ENCODE data around the gene SCN2B. TPM values are rescaled to one million over a fixed set of nuclear protein-coding genes. Genes with fewer than 3 reads are reported as not detected.
A peak's percentile ranks its signal among the peaks of the same experiment; 100 is the strongest.
"Not testable (repeated sequence)": the region's sequence is repeated elsewhere in the genome, so short reads cannot be mapped to it uniquely, and the experiment has no call there.

SCN2B gene
- total RNA-seq, 1 donor from 2014 or later = 0.18 TPM

DNA sequence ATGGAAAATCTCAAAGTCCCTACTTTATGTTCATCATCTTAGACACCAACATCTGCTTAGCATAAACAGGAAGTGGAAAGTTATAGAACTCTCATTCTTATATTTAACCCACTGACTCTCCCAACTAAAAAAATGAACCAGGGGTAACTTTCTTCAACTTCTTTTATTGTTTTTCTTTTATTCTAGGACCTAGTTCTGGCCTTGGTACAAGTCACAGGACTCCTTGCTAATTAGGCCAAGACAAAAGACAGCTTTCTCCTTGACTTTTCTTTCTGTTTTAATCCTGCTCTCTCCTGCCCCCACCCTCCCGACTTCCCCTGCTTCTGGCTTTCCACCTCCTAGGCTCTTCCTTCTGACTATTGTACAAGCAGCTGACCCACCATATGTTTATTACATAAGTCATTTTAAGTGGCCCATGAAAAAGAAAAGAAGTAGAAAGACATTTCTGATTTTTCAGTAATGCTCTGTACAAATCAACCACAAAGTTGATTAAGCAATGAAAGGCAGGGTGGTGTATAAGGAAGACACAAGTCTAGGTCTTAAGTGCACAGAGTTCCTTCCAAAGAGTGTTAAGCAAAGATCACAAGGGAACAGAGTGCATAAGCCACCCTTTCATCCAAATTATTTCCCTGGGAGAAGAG lies 30.1 kb upstream of the SCN2B start:
- DNase-seq (ENCODE audit: low spot score) = no peak

DNA sequence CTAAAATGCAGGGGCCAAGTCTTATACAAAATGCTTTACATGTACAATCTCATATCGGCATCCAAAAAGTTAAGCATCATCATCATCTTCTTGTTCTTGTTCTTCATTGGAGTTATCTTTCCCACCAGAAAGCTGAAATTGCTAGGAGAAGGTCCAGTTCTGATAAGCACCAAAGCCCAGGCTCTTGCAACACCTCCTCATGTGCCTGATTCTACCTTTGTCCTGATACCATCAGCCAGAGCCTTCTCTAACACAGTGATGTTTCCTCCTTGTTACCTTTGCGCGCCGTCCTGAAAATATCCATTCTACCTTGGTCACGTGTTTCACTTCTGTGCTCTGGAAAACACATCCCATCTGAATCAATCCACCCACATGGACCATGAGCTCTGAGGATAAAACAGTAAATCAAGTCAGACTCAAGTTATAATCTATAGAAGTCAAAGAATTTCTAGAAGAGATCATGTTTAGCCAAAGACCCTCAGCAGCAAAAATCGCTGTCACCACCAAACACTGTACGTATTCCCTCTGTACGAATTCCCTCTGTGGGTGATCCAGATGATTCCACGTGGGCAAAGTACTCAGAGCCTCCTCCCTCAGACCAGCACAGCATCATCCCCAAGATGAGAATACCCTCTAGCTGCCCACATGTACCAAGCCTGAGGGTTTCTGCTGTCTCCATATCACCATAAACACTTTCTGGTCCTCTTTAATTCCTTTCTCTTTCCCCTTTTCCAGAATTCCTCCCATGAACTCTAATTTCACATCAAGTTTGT lies 29.4 kb upstream of the SCN2B start:
- DNase-seq (ENCODE audit: low spot score) = no peak

DNA sequence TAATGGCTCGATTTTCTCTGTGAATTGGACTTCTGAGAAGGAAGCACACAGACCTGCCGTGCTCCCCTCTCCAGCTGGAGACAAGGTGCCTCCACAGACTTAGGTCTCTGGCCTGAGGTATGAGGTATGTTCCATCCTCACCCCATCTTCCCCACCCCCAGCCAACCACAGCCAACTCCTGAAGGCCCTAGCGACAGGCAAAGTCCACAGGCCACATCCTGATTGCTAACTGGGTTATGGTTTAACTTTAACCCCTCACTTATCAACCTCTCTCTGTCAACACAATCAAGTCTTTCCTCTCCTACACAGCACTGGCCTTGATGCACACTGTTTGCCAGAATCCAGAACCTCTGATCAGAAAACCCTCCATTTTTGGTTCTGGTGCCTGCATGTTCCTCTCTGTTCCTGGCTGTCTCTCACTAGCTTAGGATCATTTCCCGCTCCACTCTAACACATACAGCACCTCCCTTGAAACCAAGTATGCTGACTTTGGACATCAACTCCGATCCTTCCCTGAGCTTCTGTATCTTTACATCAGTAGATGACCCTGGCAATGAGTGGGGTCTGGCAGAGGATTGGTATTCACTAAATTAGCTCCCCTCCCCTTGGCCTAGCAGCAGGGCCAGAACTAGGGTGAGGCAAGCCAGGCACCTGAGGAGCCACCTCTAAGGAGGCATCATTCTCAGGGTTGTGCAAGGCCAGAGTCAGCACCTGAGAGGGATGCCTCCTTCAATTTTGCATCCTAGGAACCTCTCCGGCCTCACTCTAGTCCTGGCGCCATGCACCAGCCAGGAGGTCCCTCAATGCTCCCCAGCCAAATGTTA lies 26.4 kb upstream of the SCN2B start:
- no peak for DNase-seq (ENCODE audit: low spot score)

DNA sequence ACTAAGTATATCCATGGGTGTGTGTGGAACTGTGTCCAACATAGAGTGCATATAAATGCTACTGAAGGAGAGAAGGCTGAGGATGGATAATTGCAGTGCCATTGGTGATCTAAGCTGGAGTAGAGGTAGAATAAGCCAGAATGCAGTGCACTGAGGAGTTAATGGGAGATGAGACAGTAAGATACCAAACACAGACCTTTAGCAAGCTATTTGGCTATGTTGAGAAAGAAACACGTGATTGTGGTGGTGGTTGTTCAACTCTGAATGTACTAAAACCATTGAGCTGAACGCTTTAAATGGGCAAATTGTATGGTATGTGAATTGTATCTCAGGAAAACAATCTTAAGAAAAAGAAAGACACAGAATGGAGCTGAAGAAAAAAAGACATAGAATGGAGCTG lies 25.5 kb upstream of the SCN2B start:
- DNase-seq (ENCODE audit: low spot score) = no peak

DNA sequence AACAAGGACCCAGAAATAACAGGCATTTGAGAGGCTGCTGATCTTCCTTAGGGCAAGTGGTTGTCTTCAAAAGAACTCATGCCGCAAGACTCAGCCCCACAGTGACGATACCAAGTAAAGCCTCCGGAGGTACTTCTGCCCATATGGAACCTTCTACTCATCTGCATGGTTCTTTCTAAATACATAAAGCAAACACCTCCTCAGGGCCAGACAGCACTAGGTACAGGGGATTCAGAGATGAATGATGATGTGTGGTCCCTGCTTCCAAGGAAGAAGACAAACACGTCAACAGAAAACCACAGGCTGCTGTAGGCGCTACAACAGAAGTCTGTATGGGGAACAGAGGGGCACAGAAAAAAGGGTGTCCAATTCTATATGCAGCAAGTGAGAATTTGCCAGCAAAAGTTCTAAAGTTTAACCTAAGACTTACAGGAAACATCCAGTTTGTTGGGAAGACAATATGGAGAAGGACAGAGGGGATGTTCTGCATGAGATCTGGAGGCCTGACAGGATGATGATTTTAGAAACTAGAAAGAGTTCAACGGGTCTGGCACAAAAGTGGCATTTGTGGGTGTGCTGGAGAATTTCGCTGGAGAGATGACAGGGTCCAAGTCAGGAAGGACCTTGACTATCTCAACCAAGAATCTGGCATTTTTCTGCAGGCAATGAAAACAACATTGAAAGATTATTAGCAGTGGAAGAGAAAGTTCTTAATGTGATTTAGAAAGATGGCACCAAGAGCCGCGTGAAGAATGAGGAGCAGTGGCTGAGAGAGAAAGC lies 24.7 kb upstream of the SCN2B start:
- DNase-seq (ENCODE audit: low spot score) = no peak

DNA sequence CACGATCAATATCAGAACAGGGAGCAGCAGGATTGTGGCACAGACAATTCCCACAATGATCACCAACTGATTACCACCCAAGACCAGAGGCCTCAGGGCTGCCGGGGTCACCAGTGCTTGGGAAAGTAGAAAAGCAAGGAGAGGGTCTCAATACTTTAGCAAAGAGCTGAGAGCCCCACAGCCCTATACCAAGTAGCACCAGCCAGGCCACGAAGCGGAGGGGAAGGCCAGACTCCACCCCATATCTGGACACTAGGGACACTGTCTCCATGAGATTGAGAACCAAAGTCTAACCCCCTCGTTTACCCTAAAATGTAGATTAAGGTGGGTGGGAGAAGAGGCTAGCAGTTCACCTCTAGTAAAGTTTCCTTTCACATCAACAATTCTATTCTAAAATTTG lies 24.1 kb upstream of the SCN2B start:
- DNase-seq (ENCODE audit: low spot score) = no peak

DNA sequence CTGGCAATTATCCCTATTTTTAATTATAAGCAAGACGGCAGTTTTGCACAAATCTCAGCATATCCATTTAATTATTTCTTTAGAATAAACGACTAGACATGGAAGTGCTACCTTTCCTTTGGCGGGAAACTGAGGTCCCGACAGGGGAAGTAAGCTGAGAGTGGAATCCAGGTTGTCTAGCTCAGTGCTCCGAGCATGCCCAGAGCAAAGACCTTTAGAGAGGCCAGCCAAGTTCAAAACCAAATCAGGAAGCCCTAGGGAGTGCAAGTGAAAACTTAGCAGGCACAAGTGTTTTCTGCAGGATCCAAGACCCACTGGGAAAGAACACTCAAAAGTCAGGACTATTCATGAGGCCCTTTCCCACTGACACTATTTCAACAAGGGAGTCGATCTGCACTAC lies 22.7 kb upstream of the SCN2B start:
- no peak for DNase-seq (ENCODE audit: low spot score)

DNA sequence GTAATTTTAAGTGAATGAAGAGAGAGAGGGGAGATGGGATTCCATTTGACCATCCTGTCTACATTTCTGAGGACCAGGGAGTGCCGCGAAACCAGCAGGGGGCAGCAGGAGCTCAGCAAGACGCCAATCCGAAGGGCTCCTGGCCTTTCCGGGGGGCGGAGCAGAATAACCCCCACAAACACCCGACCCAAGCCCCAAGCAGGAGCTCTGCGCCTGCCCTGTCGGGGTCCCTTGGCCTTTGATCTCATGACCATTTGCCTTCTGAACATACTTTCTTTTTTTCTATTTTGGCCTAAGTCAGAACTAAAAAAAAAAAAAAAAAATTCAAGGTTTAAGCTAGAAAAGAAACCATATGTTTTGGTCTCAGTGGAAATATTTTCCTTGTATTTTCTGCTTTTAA lies 21.9 kb upstream of the SCN2B start:
- DNase-seq (ENCODE audit: low spot score) = peak; percentile 77

DNA sequence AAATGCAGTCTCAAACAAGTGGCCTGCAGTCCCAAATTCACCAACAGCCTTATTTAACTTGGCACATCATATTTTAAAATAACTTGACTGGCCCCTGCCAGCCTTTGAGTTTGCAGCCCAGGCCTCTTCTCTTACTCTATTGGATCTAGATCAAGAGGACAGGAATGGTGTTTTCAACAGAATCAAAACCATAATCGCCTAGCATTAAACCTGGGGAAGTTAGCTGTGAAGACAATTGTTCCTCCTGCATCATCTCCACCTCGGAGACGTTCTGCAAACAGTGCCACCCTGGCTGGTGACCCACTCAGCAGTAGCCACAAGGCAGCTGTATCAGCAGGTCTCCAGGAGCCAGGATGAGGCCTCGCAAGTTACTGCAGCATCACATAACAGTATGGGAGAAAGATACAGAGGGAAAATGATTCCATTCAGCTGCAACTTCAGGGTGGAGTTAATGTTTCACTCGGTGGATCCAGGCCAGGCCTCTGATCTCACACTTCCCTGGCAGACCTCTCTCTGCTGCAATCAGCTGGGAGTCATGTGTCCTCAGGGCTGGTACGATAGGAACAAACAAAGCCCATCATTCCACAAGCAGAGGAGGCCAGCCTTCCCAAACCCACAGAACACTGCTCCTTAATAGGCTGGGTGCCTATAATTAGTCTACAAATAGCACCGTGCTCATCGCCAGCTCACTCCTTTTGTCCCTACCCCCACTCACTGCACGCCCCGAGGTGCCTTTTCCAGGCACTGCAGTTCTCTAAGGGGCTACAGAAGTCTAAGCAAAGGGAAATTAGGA lies 18.6 kb upstream of the SCN2B start:
- peak; percentile 82 for DNase-seq (ENCODE audit: low spot score)

DNA sequence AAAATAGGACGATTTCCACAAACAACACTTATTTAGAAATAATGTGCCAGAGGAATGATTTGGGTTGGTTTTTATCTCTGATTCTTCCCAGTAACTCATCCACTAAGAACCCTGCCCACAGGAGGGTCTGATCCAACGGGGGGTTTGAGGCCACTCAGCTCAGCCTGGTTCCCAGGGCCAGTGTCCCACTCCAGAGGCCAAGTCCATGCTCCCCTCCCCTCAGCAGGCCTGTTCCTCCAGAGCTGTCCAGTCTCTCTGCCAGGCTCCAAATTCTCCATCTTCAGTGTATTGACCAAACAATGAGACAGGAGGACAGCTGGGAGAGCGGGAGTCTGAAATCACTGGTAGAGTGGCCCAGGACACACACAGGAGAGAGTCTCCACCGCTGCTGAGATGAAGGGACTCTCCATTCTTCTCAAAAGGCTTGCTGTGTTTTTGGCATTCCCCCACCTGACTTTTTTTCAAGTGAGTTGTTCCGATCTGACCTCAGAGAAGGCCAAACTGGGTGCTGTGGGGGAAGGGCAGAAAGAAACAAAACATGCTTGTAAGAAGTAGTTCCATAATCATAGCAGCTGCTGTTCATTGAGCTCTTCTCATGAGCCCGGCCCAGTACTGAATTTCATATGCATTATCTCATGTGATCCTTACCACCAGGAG lies 17.6 kb upstream of the SCN2B start:
- no peak for DNase-seq (ENCODE audit: low spot score)

DNA sequence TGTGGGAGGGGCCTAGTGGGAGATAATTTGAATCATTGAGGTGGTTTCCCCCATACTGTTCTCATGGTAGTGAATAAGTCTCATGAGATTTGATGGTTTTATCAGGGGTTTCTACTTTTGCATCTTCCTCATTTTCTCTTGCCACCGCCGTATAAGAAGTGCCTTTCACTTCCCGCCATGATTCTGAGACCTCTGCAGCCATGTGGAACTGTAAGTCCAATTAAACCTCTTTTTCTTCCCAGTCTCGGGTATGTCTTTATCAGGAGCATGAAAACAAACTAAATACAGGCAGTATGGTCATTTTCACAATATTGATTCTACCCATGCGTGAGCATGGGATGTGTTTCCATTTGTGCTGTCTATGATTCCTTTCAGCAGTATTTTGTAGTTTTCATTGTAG lies 16.4 kb upstream of the SCN2B start:
- DNase-seq (ENCODE audit: low spot score) = not testable (repeated sequence)

DNA sequence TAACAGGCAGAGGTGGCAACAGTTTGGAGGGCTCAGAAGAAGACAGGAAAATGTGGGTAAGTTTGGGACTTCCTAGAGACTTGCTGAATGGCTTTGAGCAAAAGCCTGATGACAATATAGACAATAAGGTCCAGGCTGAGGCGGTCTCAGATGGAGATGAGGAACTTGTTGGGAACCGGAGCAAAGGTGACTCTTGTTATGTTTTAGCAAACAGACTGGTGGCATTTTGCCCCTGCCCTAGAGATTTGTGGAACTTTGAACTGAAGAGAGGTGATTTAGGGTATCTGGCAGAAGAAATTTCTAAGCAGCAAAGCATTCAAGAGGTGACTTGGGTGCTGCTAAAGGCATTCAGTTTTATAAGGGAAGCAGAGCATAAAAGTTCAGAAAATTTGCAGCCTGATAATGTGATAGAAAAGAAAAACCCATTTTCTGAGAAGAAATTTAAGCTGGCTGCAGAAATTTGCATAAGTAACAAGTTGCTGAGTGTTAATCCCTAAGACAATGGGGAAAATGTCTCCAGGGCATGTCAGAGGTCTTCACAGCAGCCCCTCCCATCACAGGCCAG lies 14.6 kb upstream of the SCN2B start:
- DNase-seq (ENCODE audit: low spot score) = not testable (repeated sequence)

DNA sequence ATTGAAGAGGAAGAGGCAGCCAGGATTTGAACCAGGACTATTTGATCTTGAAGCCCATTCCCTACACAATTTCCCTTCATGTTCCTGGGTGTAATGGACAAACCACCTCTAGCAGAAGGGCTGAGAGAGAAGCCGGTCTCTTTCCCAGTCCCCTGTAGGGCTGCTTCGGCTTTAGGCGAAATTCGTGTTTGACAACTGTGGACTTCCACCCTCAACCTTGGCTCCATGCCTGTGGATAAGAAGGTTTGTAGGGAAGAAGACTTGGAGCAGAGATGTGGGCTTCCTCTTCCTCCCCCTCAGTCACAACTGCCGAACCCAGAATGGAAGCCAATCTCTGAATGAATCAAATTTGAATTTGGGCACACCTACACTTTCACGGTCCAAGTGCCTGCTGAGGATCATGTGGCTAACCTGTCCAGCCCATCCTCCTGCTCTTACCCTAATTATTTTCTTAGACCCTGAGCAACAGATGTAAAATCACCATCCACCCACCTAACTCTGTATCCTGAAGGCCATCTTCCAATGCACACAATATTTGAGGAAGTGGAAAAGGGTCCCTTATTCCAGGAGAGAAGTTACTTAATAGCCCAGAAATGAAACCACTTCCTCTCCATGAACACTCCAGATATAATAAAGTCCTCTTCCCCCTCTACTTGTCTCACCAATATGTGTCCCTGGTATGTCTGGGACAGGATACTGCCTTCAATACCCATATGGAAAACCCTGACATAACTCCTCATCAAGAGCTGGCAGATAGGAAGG lies 10.1 kb upstream of the SCN2B start:
- DNase-seq (ENCODE audit: low spot score) = no peak

DNA sequence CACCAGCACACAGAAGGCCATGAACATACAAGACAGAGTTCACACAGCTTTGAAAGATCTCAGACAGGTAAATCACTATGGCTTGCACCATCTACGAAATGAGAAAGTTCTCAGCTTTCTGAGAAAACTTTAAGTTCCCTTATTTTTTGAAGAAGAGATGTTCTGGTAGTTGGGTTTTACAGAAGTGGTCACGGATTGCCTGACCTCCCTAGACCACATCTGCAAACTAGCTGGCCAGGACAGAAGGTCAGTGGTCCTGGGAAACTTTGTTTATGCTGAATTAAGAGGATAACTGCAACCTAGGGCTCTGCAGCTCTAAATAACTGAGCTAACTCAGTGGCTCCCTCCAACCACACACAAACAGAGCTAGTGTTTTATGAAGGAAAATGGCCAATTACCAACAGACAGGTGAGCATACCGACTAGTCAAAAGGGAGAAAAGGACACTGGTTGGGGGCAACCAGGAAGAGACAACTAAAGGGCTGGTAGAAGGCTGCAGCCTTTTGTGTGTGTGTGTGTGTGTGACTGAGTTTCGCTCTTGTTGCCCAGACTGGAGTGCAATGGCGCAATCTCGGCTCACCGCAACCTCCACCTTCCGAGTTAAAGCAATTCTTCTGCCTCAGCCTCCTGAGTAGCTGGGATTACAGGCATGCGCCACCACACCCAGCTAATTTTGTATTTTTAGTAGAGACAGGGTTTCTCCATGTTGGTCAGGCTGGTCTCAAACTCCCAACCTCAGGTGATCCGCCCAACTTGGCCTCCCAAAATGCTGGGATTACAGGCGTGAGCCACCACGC lies 8.5 kb upstream of the SCN2B start:
- no peak for DNase-seq (ENCODE audit: low spot score)

DNA sequence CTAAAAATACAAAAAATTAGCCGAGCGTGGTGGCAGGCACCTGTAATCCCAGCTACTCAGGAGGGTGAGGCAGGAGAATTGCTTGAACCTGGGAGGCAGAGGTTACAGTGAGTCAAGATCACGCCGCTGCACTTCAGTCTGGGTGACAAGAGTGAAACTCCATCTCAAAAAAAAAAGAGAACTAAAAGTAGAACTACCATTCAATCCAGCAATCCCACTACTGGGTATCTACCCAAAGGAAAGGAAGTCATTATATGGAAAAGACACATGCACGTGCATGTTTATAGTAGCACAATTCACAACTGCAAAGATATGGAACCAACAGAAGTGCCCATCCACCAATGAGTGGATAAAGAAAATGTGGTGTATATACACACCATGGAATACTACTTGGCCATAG lies 7.3 kb upstream of the SCN2B start:
- not testable (repeated sequence) for DNase-seq (ENCODE audit: low spot score)

DNA sequence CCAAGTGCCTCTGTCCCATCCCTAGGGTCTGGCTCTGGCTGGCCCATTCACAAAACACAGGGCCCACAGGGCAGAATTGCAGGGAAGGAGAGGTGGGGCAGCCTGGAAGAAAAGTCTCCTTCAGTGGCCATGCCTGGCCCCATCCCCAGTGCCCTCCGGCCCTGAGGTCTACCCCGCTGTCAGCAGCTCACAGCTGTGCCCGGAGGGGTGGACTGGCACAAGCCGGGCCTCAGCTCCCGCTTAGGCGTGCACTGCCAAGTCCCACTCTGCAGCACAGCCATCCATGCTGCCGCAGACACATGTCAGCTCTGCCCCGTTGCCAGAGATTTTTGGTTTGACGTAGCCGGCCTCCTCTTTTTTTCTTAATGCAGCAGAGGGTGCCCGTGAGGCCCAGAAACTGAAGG lies 3.9 kb upstream of the SCN2B start:
- peak; percentile 57 for DNase-seq (ENCODE audit: low spot score)

DNA sequence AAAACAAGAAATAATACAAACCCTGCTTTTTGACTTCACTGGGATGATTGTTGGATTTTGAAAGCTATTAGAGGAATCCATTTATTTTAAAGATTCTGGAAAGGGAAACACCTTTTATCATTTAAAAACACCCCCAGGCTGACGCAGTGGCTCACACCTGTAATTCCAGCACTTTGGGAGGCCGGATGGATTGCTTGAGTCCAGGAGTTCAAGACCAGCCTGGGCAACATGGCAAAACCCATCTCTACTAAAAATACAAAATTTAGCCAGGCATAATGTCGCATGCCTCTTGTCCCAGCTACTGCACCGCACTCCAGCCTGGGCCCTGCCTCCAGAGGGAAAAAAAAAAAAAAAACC lies 317 bp upstream of the SCN2B start:
- DNase-seq (ENCODE audit: low spot score) = no peak

Measured in ureter (tissue), 1 donor.